HEK293 (cell line): Measurements from ENCODE around the gene WHRN.

ENCODE experiments used
- CTCF ChIA-PET: fragments of 350-600 bp; formaldehyde crosslinking; extraction: SDS; loops from one replicate; lab custom pipeline; 2021; ENCODE audit warnings: antibody characterized with exemption; lab: Yijun Ruan, JAX
- POLR2A ChIA-PET: fragments of 300-600 bp; formaldehyde crosslinking; extraction: SDS; loops from one replicate; lab custom pipeline; 2020; ENCODE audit warnings: antibody characterized with exemption, inconsistent platforms; lab: Yijun Ruan, JAX
- H3K27ac ChIP-seq: fragments of 200-500 bp; sonication (Bioruptor generic); 2 replicates; pipeline ENCODE4 v1.5.1; 2014; ENCODE audit warnings: low read depth, low read length, control low read depth, inconsistent platforms; ENCODE audit errors: extremely low read depth
- H3K36me3 ChIP-seq, 2 experiments: fragments of 200-500 bp in 1 of 2; sonication (Bioruptor generic) in 1 of 2; 1 replicate in 1 of 2; 2 replicates in 1 of 2; pipeline ENCODE4 v1.5.1; 2014 to 2017; ENCODE audit warnings: inconsistent platforms in 2 of 2, low read length in 2 of 2; ENCODE audit not compliant: control insufficient read depth in 2 of 2, insufficient read depth in 1 of 2
- H3K4me1 ChIP-seq: fragments of 200-500 bp; sonication (Bioruptor generic); 2 replicates; pipeline ENCODE4 v1.5.1; 2014; ENCODE audit warnings: mild to moderate bottlenecking, low read length, inconsistent platforms; ENCODE audit not compliant: control insufficient read depth, insufficient read depth
- H3K4me3 ChIP-seq: 2 replicates; pipeline ENCODE4 v1.5.1; 2011; ENCODE audit warnings: low read depth, mild to moderate bottlenecking, control low read depth, low read length, moderate library complexity
- H3K9me3 ChIP-seq: fragments of 200-500 bp; sonication (Bioruptor generic); 2 replicates; pipeline ENCODE4 v1.5.1; 2014; ENCODE audit warnings: low read depth, low read length, inconsistent platforms; ENCODE audit not compliant: control insufficient read depth, insufficient read depth
- GLI4 ChIP-seq: fragments of 450-650 bp; formaldehyde crosslinking; IDR thresholded peaks from 2 replicates; pipeline ENCODE4 v1.5.1; 2016; ENCODE audit warnings: missing biosample characterization, missing genetic modification characterization
- SCRT1 ChIP-seq: fragments of 450-650 bp; formaldehyde crosslinking; IDR thresholded peaks from 2 replicates; pipeline ENCODE4 v1.5.1; 2016; ENCODE audit warnings: missing biosample characterization, missing genetic modification characterization, borderline replicate concordance
- ZBTB20 ChIP-seq: fragments of 450-650 bp; formaldehyde crosslinking; IDR thresholded peaks from 2 replicates; pipeline ENCODE4 v1.5.1; 2016; ENCODE audit warnings: missing biosample characterization, missing genetic modification characterization
- ZBTB26 ChIP-seq: fragments of 450-650 bp; formaldehyde crosslinking; optimal IDR thresholded peaks from 2 replicates; pipeline ENCODE3; 2016; ENCODE audit warnings: missing biosample characterization, mild to moderate bottlenecking, missing genetic modification characterization
- ZNF473 ChIP-seq: fragments of 450-650 bp; formaldehyde crosslinking; IDR thresholded peaks from 2 replicates; pipeline ENCODE4 v1.5.1; 2017; ENCODE audit warnings: missing biosample characterization, missing genetic modification characterization
- ZNF558 ChIP-seq: fragments of 450-650 bp; formaldehyde crosslinking; IDR thresholded peaks from 2 replicates; pipeline ENCODE4 v1.5.1; 2016; ENCODE audit warnings: missing biosample characterization, missing genetic modification characterization
- ZNF571 ChIP-seq: fragments of 450-650 bp; formaldehyde crosslinking; IDR thresholded peaks from 2 replicates; pipeline ENCODE4 v1.5.0; 2017; ENCODE audit warnings: missing biosample characterization, missing genetic modification characterization
- ZNF623 ChIP-seq: fragments of 450-650 bp; formaldehyde crosslinking; IDR thresholded peaks from 2 replicates; pipeline ENCODE4 v1.5.1; 2016; ENCODE audit warnings: missing biosample characterization, missing genetic modification characterization
- ZSCAN30 ChIP-seq: fragments of 450-650 bp; IDR thresholded peaks from 2 replicates; pipeline ENCODE4 v1.5.1; 2018; ENCODE audit warnings: missing biosample characterization, mild to moderate bottlenecking, missing genetic modification characterization, moderate library complexity
- TF ChIP-seq, protein P1 (sequence below): IDR thresholded peaks from 2 replicates; pipeline ENCODE4 v1.6.1; 2011; ENCODE audit warnings: mild to moderate bottlenecking, low read depth, low read length, borderline replicate concordance
- TF ChIP-seq, protein P2 (sequence below): fragments of 450-650 bp; formaldehyde crosslinking; IDR thresholded peaks from 2 replicates; pipeline ENCODE4 v1.5.1; 2017; ENCODE audit warnings: missing biosample characterization, missing genetic modification characterization
- TF ChIP-seq, protein P3 (sequence below): fragments of 450-650 bp; formaldehyde crosslinking; IDR thresholded peaks from 2 replicates; pipeline ENCODE4 v1.5.1; 2016; ENCODE audit warnings: missing biosample characterization, missing genetic modification characterization, low read depth
- TF ChIP-seq, protein P4 (sequence below): fragments of 450-650 bp; formaldehyde crosslinking; IDR thresholded peaks from 2 replicates; pipeline ENCODE4 v1.5.1; 2016; ENCODE audit warnings: missing biosample characterization, missing genetic modification characterization

WHRN gene

GRCh38 chr9:114409842-114410241 lies 95.4 kb downstream of the WHRN start:
- Histone ChIP-seq H3K4me1 (no peaks in the 10 kb centered on the region), H3K36me3 (no peaks in the 10 kb centered on the region), H3K27ac (no peak overlapping the region), H3K9me3 (no peaks in the 10 kb centered on the region), H3K4me3 (no peak overlapping the region)
- ChIA-PET CTCF (interaction anchor here (0.6 to 9.0 kb wide), 3 partner anchors 25 to 934 kb away, joined by 3 to 120 read pairs (median 6); no protein-coding TSS in a partner anchor), POLR2A (no interaction called here)
- TF ChIP-seq SCRT1 (tag by site-specific recombination) (no peak), ZNF623 (peak; percentile 93)
- TF ChIP-seq, protein P1, sequence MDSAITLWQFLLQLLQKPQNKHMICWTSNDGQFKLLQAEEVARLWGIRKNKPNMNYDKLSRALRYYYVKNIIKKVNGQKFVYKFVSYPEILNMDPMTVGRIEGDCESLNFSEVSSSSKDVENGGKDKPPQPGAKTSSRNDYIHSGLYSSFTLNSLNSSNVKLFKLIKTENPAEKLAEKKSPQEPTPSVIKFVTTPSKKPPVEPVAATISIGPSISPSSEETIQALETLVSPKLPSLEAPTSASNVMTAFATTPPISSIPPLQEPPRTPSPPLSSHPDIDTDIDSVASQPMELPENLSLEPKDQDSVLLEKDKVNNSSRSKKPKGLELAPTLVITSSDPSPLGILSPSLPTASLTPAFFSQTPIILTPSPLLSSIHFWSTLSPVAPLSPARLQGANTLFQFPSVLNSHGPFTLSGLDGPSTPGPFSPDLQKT = no peak

DNA sequence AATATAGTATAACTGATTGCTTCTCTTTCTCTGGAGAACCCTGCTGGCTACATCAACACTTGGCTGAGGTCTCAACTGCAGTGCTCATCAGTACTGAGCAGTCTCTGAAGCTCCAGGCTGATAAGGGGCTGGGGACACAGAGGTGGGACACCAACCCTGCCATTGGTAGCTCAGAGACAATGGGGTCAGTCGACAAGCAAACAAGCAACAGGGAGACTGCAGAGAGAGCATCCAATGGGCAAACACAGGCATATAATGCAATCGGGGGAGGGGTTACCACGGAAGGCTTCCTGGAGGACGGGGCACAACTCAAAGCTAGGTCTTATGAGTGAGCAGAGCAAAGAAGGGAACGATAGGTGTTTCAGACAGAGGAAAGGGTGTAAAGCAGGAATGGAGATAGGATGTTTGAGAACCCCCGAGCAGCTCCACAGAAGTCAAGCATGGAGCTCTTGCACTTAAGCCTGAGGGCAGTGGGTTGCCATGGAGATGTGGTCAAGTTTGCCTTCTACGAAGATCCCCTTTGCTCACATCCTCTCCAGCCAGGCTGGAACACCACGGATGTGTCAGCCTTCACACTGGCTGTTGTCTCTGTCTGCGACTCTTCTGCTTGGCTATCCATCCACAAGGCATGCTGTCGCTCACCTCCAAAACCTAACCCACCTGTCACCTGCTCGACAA lies 96.0 kb downstream of the WHRN start:
- Histone ChIP-seq H3K9me3 (no peaks in the 10 kb centered on the region), H3K4me1 (no peaks in the 10 kb centered on the region), H3K36me3 (no peaks in the 10 kb centered on the region), H3K27ac (no peak overlapping the region), H3K4me3 (no peak overlapping the region)
- POLR2A ChIA-PET = interaction anchor here (1.3 kb wide), 1 partner anchor 244 kb away, joined by 4 read pairs; no protein-coding TSS in a partner anchor
- TF ChIP-seq, protein P2, sequence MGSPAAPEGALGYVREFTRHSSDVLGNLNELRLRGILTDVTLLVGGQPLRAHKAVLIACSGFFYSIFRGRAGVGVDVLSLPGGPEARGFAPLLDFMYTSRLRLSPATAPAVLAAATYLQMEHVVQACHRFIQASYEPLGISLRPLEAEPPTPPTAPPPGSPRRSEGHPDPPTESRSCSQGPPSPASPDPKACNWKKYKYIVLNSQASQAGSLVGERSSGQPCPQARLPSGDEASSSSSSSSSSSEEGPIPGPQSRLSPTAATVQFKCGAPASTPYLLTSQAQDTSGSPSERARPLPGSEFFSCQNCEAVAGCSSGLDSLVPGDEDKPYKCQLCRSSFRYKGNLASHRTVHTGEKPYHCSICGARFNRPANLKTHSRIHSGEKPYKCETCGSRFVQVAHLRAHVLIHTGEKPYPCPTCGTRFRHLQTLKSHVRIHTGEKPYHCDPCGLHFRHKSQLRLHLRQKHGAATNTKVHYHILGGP (tag by site-specific recombination) = no peak
- CTCF ChIA-PET = interaction anchor here (1.2 to 9.0 kb wide), 3 partner anchors 12 to 244 kb away, joined by 3 to 120 read pairs (median 6); no protein-coding TSS in a partner anchor

- H3K36me3 ChIP-seq = no peaks in the 10 kb centered on the region
- ChIA-PET POLR2A (interaction anchor here (1.3 kb wide), 1 partner anchor 245 kb away, joined by 4 read pairs; no protein-coding TSS in a partner anchor), CTCF (interaction anchor here (1.2 to 9.0 kb wide), 4 partner anchors 12 to 603 kb away, joined by 3 to 120 read pairs (median 4); no protein-coding TSS in a partner anchor)
- H3K4me3 ChIP-seq = no peak overlapping the region
- H3K9me3 ChIP-seq = no peaks in the 10 kb centered on the region
- TF ChIP-seq ZNF473 = no peak
- no peak for TF ChIP-seq ZNF571 (tag by site-specific recombination)
- TF ChIP-seq ZSCAN30 = no peak
- TF ChIP-seq, protein P3, sequence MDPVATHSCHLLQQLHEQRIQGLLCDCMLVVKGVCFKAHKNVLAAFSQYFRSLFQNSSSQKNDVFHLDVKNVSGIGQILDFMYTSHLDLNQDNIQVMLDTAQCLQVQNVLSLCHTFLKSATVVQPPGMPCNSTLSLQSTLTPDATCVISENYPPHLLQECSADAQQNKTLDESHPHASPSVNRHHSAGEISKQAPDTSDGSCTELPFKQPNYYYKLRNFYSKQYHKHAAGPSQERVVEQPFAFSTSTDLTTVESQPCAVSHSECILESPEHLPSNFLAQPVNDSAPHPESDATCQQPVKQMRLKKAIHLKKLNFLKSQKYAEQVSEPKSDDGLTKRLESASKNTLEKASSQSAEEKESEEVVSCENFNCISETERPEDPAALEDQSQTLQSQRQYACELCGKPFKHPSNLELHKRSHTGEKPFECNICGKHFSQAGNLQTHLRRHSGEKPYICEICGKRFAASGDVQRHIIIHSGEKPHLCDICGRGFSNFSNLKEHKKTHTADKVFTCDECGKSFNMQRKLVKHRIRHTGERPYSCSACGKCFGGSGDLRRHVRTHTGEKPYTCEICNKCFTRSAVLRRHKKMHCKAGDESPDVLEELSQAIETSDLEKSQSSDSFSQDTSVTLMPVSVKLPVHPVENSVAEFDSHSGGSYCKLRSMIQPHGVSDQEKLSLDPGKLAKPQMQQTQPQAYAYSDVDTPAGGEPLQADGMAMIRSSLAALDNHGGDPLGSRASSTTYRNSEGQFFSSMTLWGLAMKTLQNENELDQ (tag by site-specific recombination) = no peak
- TF ChIP-seq ZBTB20 = no peak
- TF ChIP-seq, protein P4, sequence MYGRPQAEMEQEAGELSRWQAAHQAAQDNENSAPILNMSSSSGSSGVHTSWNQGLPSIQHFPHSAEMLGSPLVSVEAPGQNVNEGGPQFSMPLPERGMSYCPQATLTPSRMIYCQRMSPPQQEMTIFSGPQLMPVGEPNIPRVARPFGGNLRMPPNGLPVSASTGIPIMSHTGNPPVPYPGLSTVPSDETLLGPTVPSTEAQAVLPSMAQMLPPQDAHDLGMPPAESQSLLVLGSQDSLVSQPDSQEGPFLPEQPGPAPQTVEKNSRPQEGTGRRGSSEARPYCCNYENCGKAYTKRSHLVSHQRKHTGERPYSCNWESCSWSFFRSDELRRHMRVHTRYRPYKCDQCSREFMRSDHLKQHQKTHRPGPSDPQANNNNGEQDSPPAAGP = no peak
- TF ChIP-seq ZBTB26 (tag by site-specific recombination) = no peak
- no peak for TF ChIP-seq GLI4 (tag by site-specific recombination)
- TF ChIP-seq ZNF558 (tag by site-specific recombination) = no peak
- H3K4me1 ChIP-seq = no peaks in the 10 kb centered on the region
- H3K27ac ChIP-seq = no peak overlapping the region
Measured at GRCh38 chr9:114408645-114409044, 96.6 kb downstream of the WHRN start.
